ENCODE measurements around the gene PDLIM3.
"Not testable (repeated sequence)": the region's sequence is repeated elsewhere in the genome, so short reads cannot be mapped to it uniquely, and the experiment has no call there.

PDLIM3 gene

GRCh38 chr4:185514182-185514697 lies 21.1 kb downstream of the PDLIM3 start:
- no peak for DNase-seq

GRCh38 chr4:185513489-185514181 lies 21.7 kb downstream of the PDLIM3 start:
- no peak for DNase-seq

- DNase-seq: no peak
Observed at GRCh38 chr4:185512516-185512915, 22.8 kb downstream of the PDLIM3 start.

- not testable (repeated sequence) for DNase-seq
Observed at GRCh38 chr4:185511243-185511642, 24.1 kb downstream of the PDLIM3 start.

- DNase-seq: no peak
Observed at GRCh38 chr4:185510806-185511205, 24.5 kb downstream of the PDLIM3 start.

GRCh38 chr4:185508181-185508580 lies 27.1 kb downstream of the PDLIM3 start:
- DNase-seq: no peak

GRCh38 chr4:185506422-185506821 lies 28.9 kb downstream of the PDLIM3 start:
- DNase-seq: no peak

- no peak for DNase-seq
Observed at GRCh38 chr4:185504098-185505047, 30.9 kb downstream of the PDLIM3 start.

- no peak for DNase-seq
Observed at GRCh38 chr4:185502386-185502785, 32.9 kb downstream of the PDLIM3 start.

- no peak for DNase-seq
Observed at GRCh38 chr4:185500576-185500975, 34.7 kb downstream of the PDLIM3 start.

GRCh38 chr4:185500035-185500434 lies 35.3 kb downstream of the PDLIM3 start:
- DNase-seq: no peak

- DNase-seq: no peak
Observed at GRCh38 chr4:185488650-185489049, 46.7 kb downstream of the PDLIM3 start.

GRCh38 chr4:185481401-185481800 lies 53.9 kb downstream of the PDLIM3 start:
- DNase-seq: no peak

GRCh38 chr4:185480016-185480732 lies 55.1 kb downstream of the PDLIM3 start:
- no peak for DNase-seq

GRCh38 chr4:185479507-185479971 lies 55.8 kb downstream of the PDLIM3 start:
- DNase-seq: no peak

- DNase-seq: no peak
Observed at GRCh38 chr4:185473247-185473646, 62.1 kb downstream of the PDLIM3 start.

GRCh38 chr4:185472103-185472542 lies 63.2 kb downstream of the PDLIM3 start:
- no peak for DNase-seq

- no peak for DNase-seq
Observed at GRCh38 chr4:185471235-185472102, 63.8 kb downstream of the PDLIM3 start, which contains the start of gene CCDC110. Gene CCDC110, minus strand, starts transcription at chr4:185471733. Its CDS starts 50 bp downstream, at chr4:185471683.

- no peak for DNase-seq
Observed at GRCh38 chr4:185470501-185471195, 64.7 kb downstream of the PDLIM3 start.

GRCh38 chr4:185469580-185470154 lies 65.6 kb downstream of the PDLIM3 start:
- DNase-seq: no peak

- DNase-seq: no peak
Observed at GRCh38 chr4:185468999-185469398, 66.3 kb downstream of the PDLIM3 start.

Data from NCI-H2081 treated with DMSO at 0.1 percent for 48 hours (cell line).